Activated B cell treated with CpG ODN at 0.5 μM for 24 hours (primary cell): ENCODE results near the gene SMTNL2. TPM values are rescaled to one million over a fixed set of nuclear protein-coding genes. Genes with fewer than 3 reads are reported as not detected.
"Not testable (repeated sequence)": the region's sequence is repeated elsewhere in the genome, so short reads cannot be mapped to it uniquely, and the experiment has no call there.

Experiments
- ATAC-seq: fragments of 200-7000 bp; cut with Tn5 transposase; one replicate; pipeline ENCODE4 v1.10.0; 2021; ENCODE audit warnings: low read depth, mild to moderate bottlenecking, moderate library complexity
- CTCF ChIA-PET: fragments of 350-600 bp; sonication (Branson Sonifier 250); formaldehyde crosslinking; loops from one replicate; lab custom pipeline; 2021; ENCODE audit warnings: antibody characterized with exemption; lab: Charles Lee
- POLR2A ChIA-PET: fragments of 350-600 bp; sonication (Branson Sonifier 250); formaldehyde crosslinking; loops from one replicate; lab custom pipeline; 2021; ENCODE audit warnings: antibody characterized with exemption; lab: Charles Lee
- DNase-seq: peaks from one replicate; pipeline ENCODE4 v3.0.0; 2022
- H3K27ac Mint-ChIP-seq: one replicate; pipeline ENCODE4 v1.8.0; 2020; ENCODE audit warnings: mixed read lengths
- H3K27me3 Mint-ChIP-seq: one replicate; pipeline ENCODE4 v1.8.0; 2021; ENCODE audit warnings: mixed read lengths
- H3K36me3 Mint-ChIP-seq: one replicate; pipeline ENCODE4 v1.8.0; 2021; ENCODE audit warnings: low read depth, mixed read lengths
- H3K4me1 Mint-ChIP-seq: one replicate; pipeline ENCODE4 v1.8.0; 2021; ENCODE audit warnings: mixed read lengths
- H3K4me3 Mint-ChIP-seq: one replicate; pipeline ENCODE4 v1.8.0; 2020; ENCODE audit warnings: mild to moderate bottlenecking, mixed read lengths
- H3K9me3 Mint-ChIP-seq: one replicate; pipeline ENCODE4 v1.8.0; 2020; ENCODE audit warnings: mixed read lengths
- intact Hi-C: fragments of 100-400 bp; cut with micrococcal nuclease; formaldehyde crosslinking; loops from one replicate; pipeline ENCODE4 v1.15.1; 2024
- total RNA-seq: library from RNA; stranded (reverse); gene quantifications from 2 replicates; pipeline ENCODE4 v1.2.3, GENCODE V29; 2022
- TF ChIP-seq, protein P1 (sequence below): fragments of 200-600 bp; IDR thresholded peaks from one replicate; pipeline ENCODE4 v1.8.0; 2022; ENCODE audit warnings: antibody characterized with exemption, mild to moderate bottlenecking

SMTNL2 gene
- total RNA-seq, 1 donor from 2014 or later: not detected

DNA sequence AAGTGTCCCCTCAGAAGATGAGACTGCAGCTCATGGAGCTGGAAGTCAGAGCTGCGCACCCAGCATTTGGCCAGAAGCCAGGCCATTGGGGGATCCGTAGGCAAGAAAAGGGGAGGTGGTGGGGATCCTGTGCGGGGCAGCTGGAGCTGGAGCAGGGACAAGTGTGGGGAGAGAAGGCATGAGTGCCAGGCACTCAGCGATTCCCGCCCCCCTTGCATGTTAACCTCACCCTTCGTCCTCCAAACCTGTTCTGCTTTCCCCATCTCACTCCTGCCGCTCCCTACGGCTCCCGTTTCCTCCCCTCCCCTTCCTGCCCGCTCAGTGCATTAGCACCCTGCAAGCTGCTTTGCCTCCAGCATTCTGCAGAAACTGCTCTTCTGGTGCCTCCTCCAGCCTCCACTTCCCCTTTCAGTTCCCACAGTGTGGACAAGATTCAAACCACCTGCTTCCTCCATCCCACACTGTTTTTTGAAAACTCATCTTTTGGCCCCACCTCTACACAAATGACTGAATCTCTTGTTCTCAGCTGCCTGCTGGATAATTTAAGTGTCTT lies 51.6 kb downstream of the SMTNL2 start:
- intact Hi-C loops: no loop called here
- ATAC-seq: peak; percentile 66
- H3K4me1 Mint-ChIP-seq: peaks cover 47% of the 10 kb centered on the region

GRCh38 chr17:4636474-4637100 lies 52.3 kb downstream of the SMTNL2 start:
- no peaks in the 10 kb centered on the region for H3K36me3 Mint-ChIP-seq
- no peak for DNase-seq
- peak overlapping the region; percentile 76 for H3K4me3 Mint-ChIP-seq
- TF ChIP-seq, protein P1, sequence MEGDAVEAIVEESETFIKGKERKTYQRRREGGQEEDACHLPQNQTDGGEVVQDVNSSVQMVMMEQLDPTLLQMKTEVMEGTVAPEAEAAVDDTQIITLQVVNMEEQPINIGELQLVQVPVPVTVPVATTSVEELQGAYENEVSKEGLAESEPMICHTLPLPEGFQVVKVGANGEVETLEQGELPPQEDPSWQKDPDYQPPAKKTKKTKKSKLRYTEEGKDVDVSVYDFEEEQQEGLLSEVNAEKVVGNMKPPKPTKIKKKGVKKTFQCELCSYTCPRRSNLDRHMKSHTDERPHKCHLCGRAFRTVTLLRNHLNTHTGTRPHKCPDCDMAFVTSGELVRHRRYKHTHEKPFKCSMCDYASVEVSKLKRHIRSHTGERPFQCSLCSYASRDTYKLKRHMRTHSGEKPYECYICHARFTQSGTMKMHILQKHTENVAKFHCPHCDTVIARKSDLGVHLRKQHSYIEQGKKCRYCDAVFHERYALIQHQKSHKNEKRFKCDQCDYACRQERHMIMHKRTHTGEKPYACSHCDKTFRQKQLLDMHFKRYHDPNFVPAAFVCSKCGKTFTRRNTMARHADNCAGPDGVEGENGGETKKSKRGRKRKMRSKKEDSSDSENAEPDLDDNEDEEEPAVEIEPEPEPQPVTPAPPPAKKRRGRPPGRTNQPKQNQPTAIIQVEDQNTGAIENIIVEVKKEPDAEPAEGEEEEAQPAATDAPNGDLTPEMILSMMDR: no peak
- peaks cover 18% of the 10 kb centered on the region for H3K27me3 Mint-ChIP-seq
- H3K27ac Mint-ChIP-seq: no peak overlapping the region
- H3K4me1 Mint-ChIP-seq: peaks cover 51% of the 10 kb centered on the region
- intact Hi-C loops: no loop called here
- POLR2A ChIA-PET: interaction anchor here (1.0 kb wide), 1 partner anchor 68 kb away, joined by 3 read pairs; no protein-coding TSS in a partner anchor
- CTCF ChIA-PET: no interaction called here
- no peaks in the 10 kb centered on the region for H3K9me3 Mint-ChIP-seq
- ATAC-seq: no peak

More for the DNA sequence above, 51.6 kb downstream of the SMTNL2 start:
- Mint-ChIP-seq H3K36me3 (no peaks in the 10 kb centered on the region), H3K9me3 (no peaks in the 10 kb centered on the region), H3K4me3 (peak overlapping the region; percentile 76), H3K27me3 (peaks cover 12% of the 10 kb centered on the region), H3K27ac (no peak overlapping the region)
- DNase-seq: peak; percentile 24
- TF ChIP-seq, protein P1: no peak
- ChIA-PET POLR2A (interaction anchor here (1.0 kb wide), 1 partner anchor 68 kb away, joined by 3 read pairs; no protein-coding TSS in a partner anchor), CTCF (no interaction called here)

DNA sequence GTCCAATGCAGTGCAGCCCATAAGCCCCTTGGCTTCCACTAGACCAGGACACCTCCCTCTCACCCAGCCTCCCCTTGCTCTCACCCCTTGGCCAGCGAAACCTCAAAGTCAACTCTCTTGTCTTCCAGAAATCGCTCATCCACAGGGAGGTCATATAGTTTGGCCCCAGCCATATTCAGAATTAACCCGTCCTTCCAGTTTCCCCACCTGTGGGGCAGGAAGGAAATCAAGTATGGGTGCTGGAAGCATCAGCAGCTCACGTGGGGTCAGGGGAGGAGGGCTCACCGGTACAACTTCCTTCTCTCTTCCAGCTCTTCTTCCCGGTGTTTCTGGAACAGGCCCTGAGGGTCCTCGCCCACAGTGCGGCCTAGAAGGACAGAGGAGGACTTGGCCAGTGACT lies 54.4 kb downstream of the SMTNL2 start:
- intact Hi-C loops, DNase-seq, ATAC-seq, H3K9me3 Mint-ChIP-seq, POLR2A ChIA-PET, H3K36me3 Mint-ChIP-seq, CTCF ChIA-PET, H3K27ac Mint-ChIP-seq: not testable (repeated sequence)
- Mint-ChIP-seq H3K4me1 (peaks cover 53% of the 10 kb centered on the region), H3K27me3 (peaks cover 36% of the 10 kb centered on the region), H3K4me3 (peak overlapping the region; percentile 16)

- H3K27ac Mint-ChIP-seq, DNase-seq, CTCF ChIA-PET, H3K36me3 Mint-ChIP-seq, intact Hi-C loops, H3K9me3 Mint-ChIP-seq, POLR2A ChIA-PET: not testable (repeated sequence)
- ATAC-seq: peak; percentile 45
- Mint-ChIP-seq H3K27me3 (peaks cover 39% of the 10 kb centered on the region), H3K4me1 (peaks cover 52% of the 10 kb centered on the region), H3K4me3 (peak overlapping the region; percentile 76)
Measured at GRCh38 chr17:4639301-4640059, 55.2 kb downstream of the SMTNL2 start.

GRCh38 chr17:4640569-4641188 lies 56.4 kb downstream of the SMTNL2 start:
- ATAC-seq, H3K27ac Mint-ChIP-seq, H3K4me3 Mint-ChIP-seq, DNase-seq, H3K9me3 Mint-ChIP-seq, intact Hi-C loops, H3K36me3 Mint-ChIP-seq, CTCF ChIA-PET: not testable (repeated sequence)
- peaks cover 44% of the 10 kb centered on the region for H3K4me1 Mint-ChIP-seq
- POLR2A ChIA-PET: interaction anchor here (0.6 kb wide), 1 partner anchor 443 kb away, joined by 3 read pairs; no protein-coding TSS in a partner anchor
- peaks cover 49% of the 10 kb centered on the region for H3K27me3 Mint-ChIP-seq

GRCh38 chr17:4641297-4642195 lies 57.2 kb downstream of the SMTNL2 start, which contains the start of gene ALOX15:
ALOX15 (minus strand) TSS chr17:4641678; CDS start chr17:4641651, 27 bp downstream.
- H3K4me1 Mint-ChIP-seq: peaks cover 35% of the 10 kb centered on the region
- ChIA-PET CTCF (no interaction called here), POLR2A (interaction anchor here (0.6 kb wide), 1 partner anchor 442 kb away, joined by 3 read pairs; no protein-coding TSS in a partner anchor)
- intact Hi-C loops: no loop called here
- peak within 1 kb of the TSS; percentile 64 for H3K27ac Mint-ChIP-seq
- H3K27me3 Mint-ChIP-seq: peaks cover 52% of the 10 kb centered on the region
- no peak within 1 kb of the TSS for H3K4me3 Mint-ChIP-seq
- no peaks in the 10 kb centered on the region for H3K9me3 Mint-ChIP-seq
- H3K36me3 Mint-ChIP-seq: no peaks in the 10 kb centered on the region
- ATAC-seq (no peak), DNase-seq (no peak)
- TF ChIP-seq, protein P1: no peak
